GM21360 (cell line): ENCODE data around the gene ATP6V0E1.
"Not testable (repeated sequence)": the region's sequence is repeated elsewhere in the genome, so short reads cannot be mapped to it uniquely, and the experiment has no call there.

Experiments
- ATAC-seq: cut with Tn5 transposase; IDR thresholded peaks from one replicate; pipeline ENCODE4 v1.9.1; 2021; ENCODE audit warnings: mild to moderate bottlenecking, moderate library complexity; ENCODE audit not compliant: unreplicated experiment

ATP6V0E1 gene

DNA sequence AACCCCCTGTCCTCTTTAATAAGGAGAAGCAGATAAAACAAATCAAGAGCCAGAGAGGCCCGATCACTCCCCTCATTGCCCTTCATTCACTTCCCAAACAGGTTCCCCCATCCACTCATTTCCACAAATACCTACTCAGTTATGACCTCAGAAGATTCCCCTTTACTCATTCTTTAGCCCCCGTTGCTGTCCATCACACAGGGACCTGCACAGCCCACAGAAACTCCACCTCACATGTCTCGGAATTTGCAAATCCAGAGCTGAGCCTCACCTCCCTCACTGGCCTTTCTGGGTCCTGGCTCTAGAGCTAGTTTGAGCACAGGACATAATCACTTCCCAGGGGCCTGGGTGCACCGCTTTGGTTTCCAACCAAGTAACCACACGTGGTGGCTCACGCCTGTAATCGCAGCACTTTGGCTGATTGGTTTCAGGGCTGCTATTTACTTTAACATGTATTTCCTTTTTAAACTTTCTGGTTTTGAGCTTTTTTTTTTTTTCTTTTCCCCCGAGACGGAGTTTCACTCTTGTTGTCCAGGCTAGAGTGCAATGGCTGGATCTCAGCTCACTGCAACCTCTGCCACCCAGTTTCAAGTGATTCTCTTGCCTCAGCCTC lies 17.8 kb downstream of the ATP6V0E1 start:
- peak; percentile 70 for ATAC-seq

DNA sequence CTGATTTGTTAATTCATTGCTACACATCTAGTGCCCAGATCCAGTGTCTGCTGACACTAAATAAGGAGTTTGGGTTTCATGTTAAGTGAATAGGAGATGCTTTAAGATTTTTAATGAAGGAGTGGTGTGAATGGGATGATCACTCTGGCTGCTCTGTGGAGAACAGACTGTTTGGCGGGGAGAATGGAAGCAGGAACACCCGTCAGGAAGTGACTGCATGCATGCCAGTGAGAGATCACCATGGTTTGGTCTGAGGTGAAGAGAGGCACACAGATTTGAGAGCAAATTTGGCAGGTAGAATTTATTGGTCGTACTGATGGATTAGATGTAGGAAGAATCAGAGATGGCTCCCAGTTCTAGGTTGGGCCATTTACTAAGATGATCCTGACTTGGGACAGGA lies 19.8 kb downstream of the ATP6V0E1 start:
- no peak for ATAC-seq

DNA sequence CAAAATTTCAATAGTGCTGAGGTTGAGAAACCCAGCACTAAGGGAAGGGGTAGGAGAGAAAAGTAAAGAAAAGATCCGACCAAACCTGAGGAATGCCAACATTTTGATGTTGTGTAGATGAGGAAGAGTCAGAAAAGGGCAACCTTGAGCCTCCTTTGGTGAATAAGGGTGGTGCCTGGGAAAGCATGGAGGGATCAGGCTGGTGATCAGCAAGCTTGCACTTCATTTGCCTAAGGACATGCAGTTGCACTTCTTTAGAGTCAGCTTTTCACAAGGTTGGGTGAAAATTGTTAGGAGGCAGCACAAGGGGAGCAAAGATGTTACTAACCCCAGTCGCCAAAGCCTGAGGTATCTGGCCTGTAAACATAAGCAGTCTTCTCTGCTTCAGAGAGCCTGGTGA lies 20.4 kb downstream of the ATP6V0E1 start:
- no peak for ATAC-seq

DNA sequence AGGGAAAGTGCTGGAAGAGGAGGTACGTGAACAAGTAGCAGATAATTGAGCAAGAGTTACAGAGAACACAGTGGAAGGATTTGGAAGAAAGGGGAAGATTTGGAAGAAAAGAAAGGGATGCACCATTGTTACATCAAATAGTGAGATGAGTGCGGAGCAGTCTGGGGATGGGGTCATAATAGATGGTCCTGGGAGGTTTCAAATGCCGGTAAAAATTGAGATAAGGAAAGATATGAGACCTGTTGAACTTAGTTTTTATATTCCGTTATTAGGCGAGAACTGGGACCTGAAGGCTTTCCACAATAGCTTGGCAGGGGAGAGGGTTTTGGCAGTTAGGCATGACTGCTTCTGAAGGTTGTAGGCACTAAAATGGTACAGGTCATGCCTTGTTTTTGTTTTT lies 20.9 kb downstream of the ATP6V0E1 start:
- no peak for ATAC-seq

DNA sequence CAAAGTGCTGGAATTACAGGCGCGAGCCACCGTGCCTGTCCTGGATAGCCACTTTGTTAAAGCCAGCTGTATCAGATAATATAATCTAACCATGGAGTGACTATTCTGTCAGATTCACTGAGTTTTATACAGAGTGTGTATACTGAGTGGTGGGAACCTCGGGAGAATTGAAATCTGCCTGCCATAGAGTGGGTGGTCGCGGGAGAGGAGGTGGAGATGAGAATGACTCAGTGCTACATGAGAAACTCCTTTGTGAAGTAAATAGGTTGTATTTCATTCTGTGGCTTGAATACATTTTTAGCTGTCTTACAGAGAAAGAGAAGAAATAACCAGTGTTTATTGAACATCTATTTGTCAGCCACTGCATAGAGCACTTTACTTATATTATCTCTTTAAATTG lies 26.4 kb downstream of the ATP6V0E1 start:
- no peak for ATAC-seq

DNA sequence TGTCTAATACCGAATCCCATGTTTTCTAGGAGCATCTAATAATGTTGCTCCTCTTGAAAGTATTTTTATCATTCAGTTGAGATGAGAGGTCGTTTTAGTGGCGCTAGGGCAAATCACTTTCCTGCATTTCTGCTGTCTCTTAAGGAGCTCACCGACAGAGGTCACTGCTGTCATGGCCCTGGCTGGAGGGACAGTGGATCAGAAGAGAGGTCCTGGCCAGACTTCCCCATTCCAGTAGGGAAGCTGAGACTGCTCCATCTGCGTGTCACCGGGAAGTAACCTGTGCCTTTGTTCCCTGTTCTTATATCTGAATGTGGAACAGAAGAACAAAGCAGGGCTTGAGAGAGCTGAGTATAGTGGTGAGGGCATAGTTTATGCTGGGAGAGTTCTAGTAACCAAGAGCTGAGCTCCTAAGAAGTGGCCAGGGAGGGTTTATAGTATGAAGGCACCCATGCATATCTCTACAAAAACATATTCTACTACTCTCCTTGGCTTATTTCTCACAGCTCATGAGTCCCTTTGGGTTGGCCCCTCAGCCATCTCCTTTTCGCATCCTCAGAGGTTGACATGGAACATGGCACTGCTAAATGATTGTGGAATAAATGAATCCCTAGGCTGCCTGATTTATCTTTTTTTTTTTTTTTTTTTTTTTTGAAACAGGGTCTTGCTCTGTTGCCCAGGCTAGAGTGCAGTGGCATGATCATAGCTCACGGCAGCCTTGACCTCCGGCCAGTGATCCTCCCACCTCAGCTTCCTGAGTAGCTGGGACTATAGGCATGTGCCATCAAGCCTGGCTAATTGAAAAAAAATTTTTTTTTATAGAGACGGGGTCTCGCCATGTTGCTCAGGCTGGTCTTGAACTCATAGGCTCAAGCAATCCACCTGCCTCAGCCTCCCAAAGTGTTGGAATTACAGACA lies 27.2 kb downstream of the ATP6V0E1 start:
- no peak for ATAC-seq

DNA sequence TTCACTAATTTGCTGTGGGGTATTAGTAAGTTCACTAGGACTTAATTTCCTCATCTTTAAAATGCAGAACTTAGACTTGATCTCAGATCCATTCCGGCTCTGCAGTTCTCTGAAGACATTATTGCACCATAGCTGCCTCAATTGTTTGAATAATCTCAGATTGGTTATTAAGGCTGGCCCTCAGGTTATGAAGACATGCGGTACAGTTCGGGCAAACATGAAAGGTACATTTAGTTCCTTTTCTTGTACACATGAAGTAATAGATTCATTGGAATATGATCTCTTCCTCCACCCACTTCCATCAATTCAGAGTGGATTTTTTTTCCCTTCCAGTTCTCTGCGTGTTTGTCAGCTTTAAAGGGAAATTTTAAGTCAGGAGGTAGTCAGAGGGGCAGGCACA lies 28.0 kb downstream of the ATP6V0E1 start:
- no peak for ATAC-seq

DNA sequence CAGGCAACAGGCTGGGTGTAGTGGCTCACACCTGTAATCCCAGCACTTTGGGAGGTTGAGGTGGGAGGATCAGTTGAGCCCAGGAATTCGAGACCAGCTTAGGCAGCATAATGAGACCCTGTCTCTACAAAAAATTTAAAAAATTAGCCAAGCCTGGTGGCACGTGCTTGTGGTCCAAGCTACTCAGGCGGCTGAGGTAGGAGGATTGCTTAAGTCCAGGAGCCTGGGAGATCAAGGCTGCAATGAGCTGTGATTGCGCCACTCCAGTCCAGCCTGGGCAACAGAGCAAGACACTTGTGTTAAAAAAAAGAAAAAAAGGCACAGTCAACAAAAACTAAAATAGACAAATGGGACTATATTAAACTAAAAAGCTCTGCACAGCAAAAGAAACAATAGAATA lies 29.3 kb downstream of the ATP6V0E1 start:
- no peak for ATAC-seq

DNA sequence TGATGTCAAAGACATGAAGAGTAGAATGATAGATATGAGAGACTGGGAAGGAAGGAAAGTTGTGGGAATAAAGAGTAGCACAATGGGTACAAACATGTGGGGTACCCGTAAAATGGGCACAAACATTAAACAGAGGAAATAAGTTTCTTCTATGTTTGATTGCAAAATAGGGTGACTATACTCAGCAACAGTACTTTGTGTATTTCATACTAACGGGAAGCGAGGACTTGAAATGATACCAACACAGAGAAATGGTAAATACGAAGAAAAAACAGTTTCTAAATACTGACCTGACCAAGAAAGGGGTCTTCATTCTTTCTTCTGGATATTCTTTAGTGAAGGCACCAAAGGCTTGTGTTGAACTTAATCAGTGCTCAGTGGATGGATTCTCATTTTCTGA lies 31.1 kb downstream of the ATP6V0E1 start:
- ATAC-seq: no peak

DNA sequence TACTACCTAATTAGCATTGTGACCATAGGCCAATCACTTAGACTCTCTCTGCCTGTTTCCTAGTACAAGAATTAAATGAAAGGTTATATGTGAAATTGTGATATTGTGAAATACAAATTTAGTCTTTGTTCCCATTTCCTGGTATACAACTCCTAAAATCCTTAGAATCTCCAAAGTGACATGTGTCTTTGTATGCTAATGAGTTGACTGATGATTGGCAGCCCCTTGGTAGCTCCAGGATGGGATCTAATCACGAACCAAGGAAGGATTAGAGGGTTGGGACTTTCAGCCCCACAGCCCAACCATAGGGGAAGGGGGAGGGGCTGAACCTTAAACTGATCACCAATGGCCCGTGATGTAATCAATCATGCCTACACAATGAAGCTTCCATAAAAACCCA lies 31.6 kb downstream of the ATP6V0E1 start:
- no peak for ATAC-seq

DNA sequence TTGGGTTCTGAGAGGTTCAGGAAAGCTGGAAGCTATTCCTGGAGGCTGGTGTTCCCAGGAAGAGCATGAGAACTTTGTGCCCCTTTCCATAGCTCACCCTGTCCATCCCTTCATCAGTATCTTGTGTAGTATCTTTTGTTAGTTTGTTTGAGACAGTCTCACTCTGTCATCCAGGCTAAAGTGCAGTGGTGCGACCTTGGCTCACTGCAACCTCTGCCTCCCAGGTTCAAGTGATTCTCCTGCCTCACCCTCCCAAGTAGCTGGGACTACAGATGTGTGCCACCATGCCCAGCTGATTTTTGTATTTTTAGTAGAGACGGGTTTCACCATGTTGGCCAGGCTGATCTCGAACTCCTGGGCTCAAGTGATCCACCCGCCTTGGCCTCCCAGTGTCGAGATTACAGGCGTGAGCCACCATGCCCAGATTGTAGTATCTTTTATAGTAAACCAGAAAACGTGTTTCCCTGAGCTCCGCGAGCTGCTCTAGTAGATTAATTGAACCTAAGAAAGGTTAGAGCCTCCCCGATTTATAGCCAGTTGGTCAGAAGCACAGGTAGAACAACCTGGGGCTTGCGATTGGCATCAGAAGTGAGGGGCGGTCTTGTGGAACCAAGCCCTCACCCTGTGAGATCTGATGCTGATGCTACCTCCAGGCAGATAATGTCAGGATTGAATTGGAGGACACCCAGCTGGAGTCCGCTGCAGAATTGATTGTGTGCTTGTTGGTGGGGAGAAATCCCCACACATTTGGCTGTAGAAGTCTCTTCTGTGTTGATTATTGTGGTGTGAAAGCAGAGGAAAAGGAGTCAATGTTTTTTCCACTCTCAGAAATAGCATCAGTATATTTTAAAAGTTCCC lies 32.3 kb downstream of the ATP6V0E1 start:
- ATAC-seq: no peak

DNA sequence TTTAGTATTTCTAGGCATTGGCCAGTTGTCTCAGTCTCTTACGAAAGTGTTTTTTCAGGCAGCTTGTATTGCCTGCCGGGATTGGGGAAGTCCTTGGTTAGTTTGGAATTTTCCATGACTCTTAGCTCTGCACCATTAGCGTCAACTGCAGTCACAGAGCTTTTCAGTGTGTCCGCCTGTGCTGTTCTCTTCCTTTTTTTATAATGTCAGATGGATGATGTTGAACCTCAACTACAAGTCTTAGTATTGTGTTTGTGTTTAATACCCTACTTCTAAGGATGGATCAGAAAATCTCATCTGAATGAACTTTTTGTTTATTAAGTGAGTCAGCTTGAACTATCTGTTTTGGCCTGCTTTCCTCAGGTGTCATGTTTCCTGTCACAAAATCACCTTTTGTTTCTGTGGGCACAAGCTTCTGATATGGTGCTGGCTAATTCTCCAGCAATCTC lies 33.1 kb downstream of the ATP6V0E1 start:
- ATAC-seq: no peak

DNA sequence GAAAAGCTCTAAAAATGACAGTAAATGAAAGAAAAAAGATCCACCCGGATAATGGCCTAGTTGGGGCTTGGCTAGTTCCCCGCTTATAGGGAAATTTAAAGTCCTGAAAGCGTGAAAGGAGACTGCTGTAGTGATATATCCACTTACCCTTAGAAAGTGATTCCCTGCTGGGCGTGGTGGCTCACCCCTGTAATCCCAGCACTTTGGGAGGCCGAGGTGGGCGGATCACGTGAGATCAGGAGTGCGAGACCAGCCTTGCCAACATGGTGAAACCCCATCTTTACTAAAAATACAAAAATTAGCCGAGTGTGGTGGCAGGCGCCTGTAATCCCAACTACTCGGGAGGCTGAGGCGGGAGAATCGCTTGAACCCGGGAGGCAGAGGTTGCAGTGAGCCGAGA lies 33.5 kb downstream of the ATP6V0E1 start:
- ATAC-seq: not testable (repeated sequence)

DNA sequence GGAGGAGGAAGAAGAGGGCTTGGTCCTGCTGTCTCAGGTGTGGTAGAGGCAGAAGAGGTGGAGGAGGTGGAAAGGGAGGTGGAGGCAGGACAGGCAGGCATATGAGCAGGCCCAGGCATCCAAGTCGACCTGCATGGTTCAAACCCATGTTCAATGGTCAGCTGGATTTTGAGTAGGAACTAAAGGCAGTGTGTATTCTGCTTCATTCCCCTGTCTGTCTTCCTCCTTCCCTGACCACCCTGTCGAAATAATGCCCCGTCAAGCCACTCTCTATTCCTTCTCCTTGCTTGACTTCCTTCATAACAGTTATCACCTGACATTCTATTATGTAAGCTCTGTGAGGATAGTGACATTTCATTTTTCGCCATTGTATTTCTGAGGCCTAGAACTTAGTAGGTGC lies 34.8 kb downstream of the ATP6V0E1 start:
- no peak for ATAC-seq

DNA sequence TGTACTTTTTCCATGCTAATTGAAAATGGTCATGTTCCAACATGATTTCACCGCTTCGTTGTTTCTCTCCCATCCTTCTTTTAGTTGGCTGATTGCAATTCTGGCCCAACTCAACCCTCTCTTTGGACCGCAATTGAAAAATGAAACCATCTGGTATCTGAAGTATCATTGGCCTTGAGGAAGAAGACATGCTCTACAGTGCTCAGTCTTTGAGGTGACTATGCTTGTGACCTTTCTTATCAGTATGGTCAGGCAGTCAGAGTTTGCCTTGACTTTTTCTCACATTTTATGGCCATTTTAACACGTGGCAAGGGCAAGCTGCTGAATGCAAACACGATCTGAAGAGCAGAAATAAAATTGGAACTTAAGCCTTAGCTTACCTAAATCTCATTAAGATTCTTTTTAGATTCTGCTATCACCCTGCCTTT lies 36.6 kb downstream of the ATP6V0E1 start:
- no peak for ATAC-seq

DNA sequence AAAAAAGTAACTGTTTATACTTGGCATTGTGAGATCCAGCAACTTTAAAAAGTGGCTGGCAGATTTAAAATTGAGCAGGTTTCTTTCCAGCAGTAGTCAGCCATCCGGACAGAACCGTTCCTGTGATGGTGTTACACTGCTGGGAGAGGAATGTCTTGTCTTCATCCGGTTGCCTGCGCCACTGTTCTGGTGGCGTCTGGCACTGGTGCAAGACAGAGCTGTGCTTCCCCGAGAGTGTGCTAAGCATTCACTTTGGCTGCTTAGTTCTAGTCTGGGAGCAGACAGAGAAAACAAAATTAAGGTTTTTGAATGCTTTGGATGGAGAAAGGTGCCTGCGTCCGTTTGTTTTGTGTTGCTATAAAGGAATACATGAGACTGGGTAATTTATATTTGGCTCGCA lies 37.1 kb downstream of the ATP6V0E1 start:
- ATAC-seq: no peak

DNA sequence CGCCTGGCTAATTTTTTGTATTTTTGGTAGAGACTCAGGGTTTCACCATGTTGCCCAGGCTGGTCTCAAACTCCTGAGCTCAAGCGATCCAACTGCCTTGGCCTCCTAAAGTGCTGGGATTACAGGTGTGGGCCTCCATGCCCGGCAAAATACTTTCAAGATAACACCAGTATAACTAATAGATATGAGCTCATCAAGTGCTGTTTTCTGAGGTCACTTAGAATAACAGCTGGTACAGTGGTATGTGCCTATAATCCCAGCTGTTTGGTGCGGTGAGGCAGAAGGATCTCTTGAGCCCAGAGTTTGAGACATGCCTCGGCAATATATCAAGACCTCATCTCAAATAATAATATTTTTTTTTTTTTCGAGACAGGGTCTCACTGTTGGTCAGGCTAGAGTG lies 42.1 kb downstream of the ATP6V0E1 start:
- no peak for ATAC-seq

DNA sequence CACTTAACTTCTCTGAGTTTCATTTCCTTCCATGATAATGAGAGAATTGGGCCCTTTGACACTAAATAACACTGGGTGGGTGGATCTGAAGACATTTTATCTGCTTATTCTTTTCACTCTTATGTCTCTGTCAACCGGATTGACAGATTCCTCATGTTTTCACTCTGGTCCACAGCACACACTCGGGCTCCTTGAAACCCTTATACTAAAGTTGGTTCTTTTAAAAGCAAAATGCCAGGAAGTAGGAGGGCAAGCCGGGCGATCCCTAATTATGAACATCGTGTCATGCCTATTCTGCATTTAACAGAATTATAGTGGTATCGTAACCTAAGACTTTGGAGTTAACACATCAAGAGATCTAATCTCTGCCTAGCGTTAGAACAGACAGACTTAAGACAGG lies 44.3 kb downstream of the ATP6V0E1 start:
- no peak for ATAC-seq

DNA sequence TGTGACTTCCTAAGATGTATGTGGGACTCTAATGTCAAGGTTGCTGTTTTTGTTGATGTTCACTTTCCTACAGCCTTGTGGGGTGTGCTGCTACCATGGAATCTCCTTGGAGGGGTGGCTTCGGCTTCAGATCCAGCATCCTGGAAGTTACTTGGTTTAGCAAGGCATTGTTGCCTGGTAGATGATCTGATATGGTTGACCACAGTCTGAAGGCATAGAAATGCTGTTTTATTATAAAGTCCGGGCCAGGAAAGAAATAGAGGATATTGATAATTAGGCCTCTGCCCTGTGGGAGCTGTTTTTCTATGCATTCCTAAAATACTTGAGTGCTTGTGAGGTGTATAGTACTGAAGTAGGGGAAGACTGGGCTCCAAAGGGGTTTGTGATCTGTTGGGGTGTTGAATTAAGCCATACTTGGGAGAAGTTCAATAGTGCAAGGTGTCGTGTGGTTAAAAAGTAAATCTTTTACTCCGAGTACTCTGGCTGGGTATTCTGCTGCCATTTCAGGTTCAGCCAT lies 45.3 kb downstream of the ATP6V0E1 start:
- no peak for ATAC-seq

DNA sequence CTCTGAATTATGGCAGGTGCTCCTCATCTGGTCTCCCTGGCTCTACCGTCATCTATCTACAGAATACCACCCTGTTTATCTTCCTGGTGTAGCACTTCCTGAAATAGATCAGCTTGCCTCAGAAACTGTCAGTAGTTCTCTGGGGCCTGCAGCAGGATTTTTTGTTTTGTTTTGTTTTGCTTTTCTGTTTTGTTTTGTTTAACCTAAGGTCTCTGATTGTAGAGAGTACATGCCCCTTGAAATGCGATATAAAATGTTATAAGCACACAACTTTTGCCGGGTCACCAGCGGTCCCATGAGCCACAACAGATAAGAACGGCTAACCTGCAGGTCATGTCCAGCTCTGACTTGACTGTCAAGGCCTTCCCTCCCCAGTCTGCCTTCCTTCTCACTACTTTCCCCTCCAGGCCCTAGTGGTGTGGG lies 45.9 kb downstream of the ATP6V0E1 start:
- ATAC-seq: no peak

DNA sequence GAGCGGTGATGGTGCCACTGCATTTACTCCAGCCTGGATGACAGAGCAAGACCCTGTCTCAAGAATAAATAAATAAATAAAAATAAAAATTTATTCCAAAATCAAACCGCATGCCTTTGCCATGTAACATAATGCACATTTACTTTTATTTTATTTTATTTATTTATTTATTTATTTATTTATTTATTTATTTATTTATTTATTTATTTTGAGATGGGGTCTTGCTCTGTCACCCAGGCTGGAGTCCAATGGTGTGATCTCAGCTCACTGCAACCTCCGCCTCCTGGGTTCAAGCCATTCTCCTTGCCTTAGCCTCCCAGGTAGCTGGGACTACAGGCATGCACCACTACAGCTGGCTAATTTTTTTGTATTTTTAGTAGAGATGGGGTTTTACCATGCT lies 48.5 kb downstream of the ATP6V0E1 start:
- not testable (repeated sequence) for ATAC-seq
